Esophagus squamous epithelium (tissue), 4 donors: ENCODE data around the gene DNAJC24.

ENCODE experiments used
- CTCF ChIP-seq, 6 experiments: fragments of 450-650 bp in 4 of 6; fragments of 200-600 bp in 2 of 6; sonication (generic) in 2 of 6; IDR thresholded peaks; one replicate each; pipeline ENCODE4 v1.5.1; 2016 to 2019; ENCODE audit warnings: antibody characterized with exemption in 6 of 6, mild to moderate bottlenecking in 4 of 6, moderate library complexity in 4 of 6
- POLR2A ChIP-seq, 4 donors: fragments of 450-650 bp; IDR thresholded peaks; one replicate each; pipeline ENCODE4 v1.6.1; 2017; ENCODE audit warnings: antibody characterized with exemption in 4 of 4, mild to moderate bottlenecking in 4 of 4, moderate library complexity in 3 of 4

DNA sequence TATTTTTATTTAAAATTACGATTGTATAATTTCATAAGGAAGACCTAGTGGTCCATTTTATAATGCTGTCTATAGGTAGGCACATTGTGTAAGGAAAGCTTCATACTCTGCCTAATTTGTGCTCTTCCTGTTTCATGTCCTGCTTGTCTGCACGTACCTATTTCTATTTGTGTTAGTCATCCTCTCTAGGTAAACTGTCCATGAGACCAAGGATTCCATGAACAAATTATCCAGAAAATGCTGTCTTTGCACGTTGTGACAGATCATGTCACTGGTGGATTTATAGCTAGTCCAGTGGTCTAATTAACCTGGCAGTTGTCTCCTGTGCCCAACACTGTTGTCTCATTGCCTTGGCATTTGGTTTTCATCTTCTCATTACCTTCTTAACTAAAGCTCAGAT is 44.7 kb downstream of the DNAJC24 start:
- TF ChIP-seq CTCF (IDR thresholded peaks at IDR 0.05), result no peak
- TF ChIP-seq POLR2A (IDR thresholded peaks at IDR 0.05), result no peak
